Motor neuron (in vitro differentiated cells): ENCODE results near the gene IGFBP2. TPM values are rescaled to one million over a fixed set of nuclear protein-coding genes. Genes with fewer than 3 reads are reported as not detected.

Experiments used
- total RNA-seq, 8 experiments: library from RNA; unstranded; fragments of 300-600 nt; gene quantifications; 2 replicates each; pipeline versions ENCODE4 v1.2.3 to v1.2.4, GENCODE V29; 2022

The IGFBP2 gene
- total RNA-seq, 8 experiments from 2014 or later, result 1.2 to 825 (median 454) TPM

Other genes starting within 250 kb of the IGFBP2 start
- 10 to 100 TPM in 7 of 8 experiments, 1 to 10 TPM in 1; 9.5 to 19.0 (median 14.7) TPM for gene SMARCAL1, start 220.9 kb upstream of the IGFBP2 start, total RNA-seq
- gene RPL37A, start 134.6 kb upstream of the IGFBP2 start, total RNA-seq, result over 10,000 TPM in 2 of 8 experiments, 1,000 to 10,000 TPM in 6; 3,612 to 10,644 (median 7,477) TPM
- 100 to 1,000 TPM in 2 of 8 experiments, 10 to 100 TPM in 4, 1 to 10 TPM in 2; 3.3 to 975 (median 37.8) TPM for gene IGFBP5, start 62.1 kb downstream of the IGFBP2 start, total RNA-seq
- gene TNP1, start 226.6 kb downstream of the IGFBP2 start, total RNA-seq, result not detected